Measurements from ENCODE around the gene OR51T1. TPM values are rescaled to one million over a fixed set of nuclear protein-coding genes. Genes with fewer than 3 reads are reported as not detected.

Gene OR51T1
- polyA plus RNA-seq, 1 donor from 2014 or later = not detected

- H3K27ac ChIP-seq (ENCODE audit: low read length) = no peak overlapping the region
- no peak overlapping the region for H3K4me3 ChIP-seq (ENCODE audit: low read length)
- no peak overlapping the region for H3K4me2 ChIP-seq (ENCODE audit: low read length)
- H4K20me1 ChIP-seq (ENCODE audit: insufficient read depth) = no peaks in the 10 kb centered on the region
- no peaks in the 10 kb centered on the region for H3K79me2 ChIP-seq (replicated peaks; ENCODE audit: insufficient read depth, low read length)
- H3K9ac ChIP-seq (ENCODE audit: low read length) = no peak overlapping the region
- no peaks in the 10 kb centered on the region for H3F3A ChIP-seq (ENCODE audit: insufficient read depth, low read length, poor library complexity, severe bottlenecking)
- H3K27me3 ChIP-seq (ENCODE audit: insufficient read depth, low read depth, low read length) = no peaks in the 10 kb centered on the region
- H3K9me3 ChIP-seq (ENCODE audit: low read length) = no peaks in the 10 kb centered on the region
- no peaks in the 10 kb centered on the region for H3K9me2 ChIP-seq (ENCODE audit: insufficient read depth, low read length)
- H2AFZ ChIP-seq (ENCODE audit: low read depth, low read length) = no peak overlapping the region
- H3K36me3 ChIP-seq (ENCODE audit: insufficient read depth, low read length) = no peaks in the 10 kb centered on the region
- TF ChIP-seq SMC3 (conservative IDR thresholded peaks at IDR 0.05; ENCODE audit: poor library complexity) (no peak), MXI1 (conservative IDR thresholded peaks at IDR 0.05; ENCODE audit: poor library complexity, severe bottlenecking) (no peak), EP300 (conservative IDR thresholded peaks at IDR 0.05; ENCODE audit: poor library complexity, severe bottlenecking) (no peak), TAF1 (IDR thresholded peaks at IDR 0.05; ENCODE audit: low read depth) (no peak), EZH2 (IDR thresholded peaks at IDR 0.05; ENCODE audit: borderline replicate concordance, insufficient read depth, low read length, poor library complexity, severe bottlenecking) (no peak)
Observed at GRCh38 chr11:4891996-4892640, 10.4 kb downstream of the OR51T1 start.

DNA sequence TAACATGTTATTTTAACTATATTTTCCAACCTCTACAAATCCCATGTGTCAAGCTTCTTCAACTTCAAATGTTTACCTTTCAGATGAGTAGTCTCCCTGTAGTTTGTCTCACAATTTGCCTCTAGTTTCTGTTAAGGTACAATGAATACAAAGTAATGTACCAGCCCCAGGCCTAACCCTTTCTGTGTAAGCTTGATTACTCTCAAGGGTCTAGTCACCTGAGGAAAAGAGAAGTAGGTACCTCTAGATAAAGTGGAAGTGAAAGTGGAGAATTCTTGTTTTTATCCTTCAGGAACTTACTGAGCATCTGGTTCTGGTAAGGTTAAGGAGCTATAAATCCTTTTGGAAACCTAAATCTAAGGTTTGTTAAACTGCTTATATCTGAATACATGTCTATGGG is 21.8 kb downstream of the OR51T1 start, which contains the start of gene OR51A7:
Gene OR51A7 (plus strand): TSS at position 300 of the 400 bp plus-strand sequence. CDS start 3,587 bp downstream, outside the sequence.
- no peaks in the 10 kb centered on the region for H3K79me2 ChIP-seq (replicated peaks; ENCODE audit: insufficient read depth, low read length)
- H3F3A ChIP-seq (ENCODE audit: insufficient read depth, low read length, poor library complexity, severe bottlenecking) = no peaks in the 10 kb centered on the region
- H3K9me3 ChIP-seq (ENCODE audit: low read length) = no peaks in the 10 kb centered on the region
- TF ChIP-seq POLR2AphosphoS5 (IDR thresholded peaks at IDR 0.05) (no peak), EP300 (conservative IDR thresholded peaks at IDR 0.05; ENCODE audit: poor library complexity, severe bottlenecking) (no peak), MXI1 (conservative IDR thresholded peaks at IDR 0.05; ENCODE audit: poor library complexity, severe bottlenecking) (no peak), TAF1 (IDR thresholded peaks at IDR 0.05; ENCODE audit: low read depth) (no peak), EZH2 (IDR thresholded peaks at IDR 0.05; ENCODE audit: borderline replicate concordance, insufficient read depth, low read length, poor library complexity, severe bottlenecking) (no peak), RAD21 (conservative IDR thresholded peaks at IDR 0.05) (no peak), SMC3 (conservative IDR thresholded peaks at IDR 0.05; ENCODE audit: poor library complexity) (no peak)
- TF ChIP-seq, protein P1, sequence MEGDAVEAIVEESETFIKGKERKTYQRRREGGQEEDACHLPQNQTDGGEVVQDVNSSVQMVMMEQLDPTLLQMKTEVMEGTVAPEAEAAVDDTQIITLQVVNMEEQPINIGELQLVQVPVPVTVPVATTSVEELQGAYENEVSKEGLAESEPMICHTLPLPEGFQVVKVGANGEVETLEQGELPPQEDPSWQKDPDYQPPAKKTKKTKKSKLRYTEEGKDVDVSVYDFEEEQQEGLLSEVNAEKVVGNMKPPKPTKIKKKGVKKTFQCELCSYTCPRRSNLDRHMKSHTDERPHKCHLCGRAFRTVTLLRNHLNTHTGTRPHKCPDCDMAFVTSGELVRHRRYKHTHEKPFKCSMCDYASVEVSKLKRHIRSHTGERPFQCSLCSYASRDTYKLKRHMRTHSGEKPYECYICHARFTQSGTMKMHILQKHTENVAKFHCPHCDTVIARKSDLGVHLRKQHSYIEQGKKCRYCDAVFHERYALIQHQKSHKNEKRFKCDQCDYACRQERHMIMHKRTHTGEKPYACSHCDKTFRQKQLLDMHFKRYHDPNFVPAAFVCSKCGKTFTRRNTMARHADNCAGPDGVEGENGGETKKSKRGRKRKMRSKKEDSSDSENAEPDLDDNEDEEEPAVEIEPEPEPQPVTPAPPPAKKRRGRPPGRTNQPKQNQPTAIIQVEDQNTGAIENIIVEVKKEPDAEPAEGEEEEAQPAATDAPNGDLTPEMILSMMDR (IDR thresholded peaks at IDR 0.05; ENCODE audit: poor library complexity, severe bottlenecking) = no peak
- TF ChIP-seq, protein P2, sequence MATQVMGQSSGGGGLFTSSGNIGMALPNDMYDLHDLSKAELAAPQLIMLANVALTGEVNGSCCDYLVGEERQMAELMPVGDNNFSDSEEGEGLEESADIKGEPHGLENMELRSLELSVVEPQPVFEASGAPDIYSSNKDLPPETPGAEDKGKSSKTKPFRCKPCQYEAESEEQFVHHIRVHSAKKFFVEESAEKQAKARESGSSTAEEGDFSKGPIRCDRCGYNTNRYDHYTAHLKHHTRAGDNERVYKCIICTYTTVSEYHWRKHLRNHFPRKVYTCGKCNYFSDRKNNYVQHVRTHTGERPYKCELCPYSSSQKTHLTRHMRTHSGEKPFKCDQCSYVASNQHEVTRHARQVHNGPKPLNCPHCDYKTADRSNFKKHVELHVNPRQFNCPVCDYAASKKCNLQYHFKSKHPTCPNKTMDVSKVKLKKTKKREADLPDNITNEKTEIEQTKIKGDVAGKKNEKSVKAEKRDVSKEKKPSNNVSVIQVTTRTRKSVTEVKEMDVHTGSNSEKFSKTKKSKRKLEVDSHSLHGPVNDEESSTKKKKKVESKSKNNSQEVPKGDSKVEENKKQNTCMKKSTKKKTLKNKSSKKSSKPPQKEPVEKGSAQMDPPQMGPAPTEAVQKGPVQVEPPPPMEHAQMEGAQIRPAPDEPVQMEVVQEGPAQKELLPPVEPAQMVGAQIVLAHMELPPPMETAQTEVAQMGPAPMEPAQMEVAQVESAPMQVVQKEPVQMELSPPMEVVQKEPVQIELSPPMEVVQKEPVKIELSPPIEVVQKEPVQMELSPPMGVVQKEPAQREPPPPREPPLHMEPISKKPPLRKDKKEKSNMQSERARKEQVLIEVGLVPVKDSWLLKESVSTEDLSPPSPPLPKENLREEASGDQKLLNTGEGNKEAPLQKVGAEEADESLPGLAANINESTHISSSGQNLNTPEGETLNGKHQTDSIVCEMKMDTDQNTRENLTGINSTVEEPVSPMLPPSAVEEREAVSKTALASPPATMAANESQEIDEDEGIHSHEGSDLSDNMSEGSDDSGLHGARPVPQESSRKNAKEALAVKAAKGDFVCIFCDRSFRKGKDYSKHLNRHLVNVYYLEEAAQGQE (IDR thresholded peaks at IDR 0.05; ENCODE audit: borderline replicate concordance) = no peak
- no peak within 1 kb of the TSS for H3K27ac ChIP-seq (ENCODE audit: low read length)
- H2AFZ ChIP-seq (ENCODE audit: low read depth, low read length) = no peak within 1 kb of the TSS
- H3K9ac ChIP-seq (ENCODE audit: low read length) = no peak within 1 kb of the TSS
- H3K27me3 ChIP-seq (ENCODE audit: insufficient read depth, low read depth, low read length) = no peaks in the 10 kb centered on the region
- no peaks in the 10 kb centered on the region for H4K20me1 ChIP-seq (ENCODE audit: insufficient read depth)
- H3K4me3 ChIP-seq (ENCODE audit: low read length) = no peak within 1 kb of the TSS
- no peaks in the 10 kb centered on the region for H3K9me2 ChIP-seq (ENCODE audit: insufficient read depth, low read length)
- no peak within 1 kb of the TSS for H3K4me2 ChIP-seq (ENCODE audit: low read length)
- no peaks in the 10 kb centered on the region for H3K36me3 ChIP-seq (ENCODE audit: insufficient read depth, low read length)

All from neural cell (in vitro differentiated cells).